AG09319 (cell line): ENCODE measurements around the gene CHD5.
"Not testable (repeated sequence)": the region's sequence is repeated elsewhere in the genome, so short reads cannot be mapped to it uniquely, and the experiment has no call there.

Experiments
- DNase-seq: peaks from one replicate; pipeline ENCODE4 v3.0.0-alpha.2; 2010; ENCODE audit warnings: low read depth; ENCODE audit errors: extremely low read depth
- TF ChIP-seq, protein P1 (sequence below): IDR thresholded peaks from 2 replicates; pipeline ENCODE4 v1.5.1; 2011; ENCODE audit warnings: low read depth, mild to moderate bottlenecking, inconsistent platforms, low read length, moderate library complexity

Gene CHD5

GRCh38 chr1:6066680-6067079 lies 113.4 kb downstream of the CHD5 start:
- TF ChIP-seq, protein P1, sequence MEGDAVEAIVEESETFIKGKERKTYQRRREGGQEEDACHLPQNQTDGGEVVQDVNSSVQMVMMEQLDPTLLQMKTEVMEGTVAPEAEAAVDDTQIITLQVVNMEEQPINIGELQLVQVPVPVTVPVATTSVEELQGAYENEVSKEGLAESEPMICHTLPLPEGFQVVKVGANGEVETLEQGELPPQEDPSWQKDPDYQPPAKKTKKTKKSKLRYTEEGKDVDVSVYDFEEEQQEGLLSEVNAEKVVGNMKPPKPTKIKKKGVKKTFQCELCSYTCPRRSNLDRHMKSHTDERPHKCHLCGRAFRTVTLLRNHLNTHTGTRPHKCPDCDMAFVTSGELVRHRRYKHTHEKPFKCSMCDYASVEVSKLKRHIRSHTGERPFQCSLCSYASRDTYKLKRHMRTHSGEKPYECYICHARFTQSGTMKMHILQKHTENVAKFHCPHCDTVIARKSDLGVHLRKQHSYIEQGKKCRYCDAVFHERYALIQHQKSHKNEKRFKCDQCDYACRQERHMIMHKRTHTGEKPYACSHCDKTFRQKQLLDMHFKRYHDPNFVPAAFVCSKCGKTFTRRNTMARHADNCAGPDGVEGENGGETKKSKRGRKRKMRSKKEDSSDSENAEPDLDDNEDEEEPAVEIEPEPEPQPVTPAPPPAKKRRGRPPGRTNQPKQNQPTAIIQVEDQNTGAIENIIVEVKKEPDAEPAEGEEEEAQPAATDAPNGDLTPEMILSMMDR, result no peak
- no peak for DNase-seq

DNA sequence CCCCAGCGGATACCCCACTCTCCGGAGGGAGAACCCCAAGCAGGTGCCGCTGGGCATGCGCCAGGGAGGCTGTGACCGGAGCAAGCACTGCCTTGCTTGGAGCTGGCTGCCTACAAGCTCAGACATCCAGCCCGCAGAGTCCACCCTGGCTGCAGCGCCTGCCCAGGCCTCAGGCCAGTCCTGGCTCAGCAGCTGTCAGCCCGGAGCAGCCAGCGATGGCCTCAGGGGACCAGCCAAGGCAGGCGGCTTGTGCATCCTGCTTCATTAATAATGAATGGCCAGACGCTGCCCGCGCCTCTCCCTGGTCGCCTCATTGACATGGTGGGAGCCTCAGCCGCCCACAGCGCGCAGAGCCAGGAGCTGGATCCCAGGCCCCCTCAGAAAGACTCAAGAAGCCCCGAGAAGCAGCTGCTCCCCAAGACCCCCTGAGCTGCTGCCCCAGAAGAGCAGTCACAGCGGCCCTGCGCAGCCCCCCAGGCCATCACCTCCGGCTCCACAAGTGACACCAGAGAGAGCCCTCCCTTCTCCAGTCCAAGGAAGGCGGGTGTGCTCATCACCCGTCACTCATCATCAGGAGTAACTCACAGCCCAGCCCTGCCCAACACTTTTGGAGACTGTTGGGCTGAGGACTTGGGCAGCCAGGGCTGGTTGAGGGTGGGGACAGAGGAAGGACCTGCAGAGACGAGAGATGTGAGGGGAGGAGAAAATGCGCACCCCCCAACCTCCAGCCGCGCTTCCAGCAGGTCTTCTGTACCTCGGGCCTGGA lies 114.8 kb downstream of the CHD5 start:
- TF ChIP-seq, protein P1, result no peak
- no peak for DNase-seq

DNA sequence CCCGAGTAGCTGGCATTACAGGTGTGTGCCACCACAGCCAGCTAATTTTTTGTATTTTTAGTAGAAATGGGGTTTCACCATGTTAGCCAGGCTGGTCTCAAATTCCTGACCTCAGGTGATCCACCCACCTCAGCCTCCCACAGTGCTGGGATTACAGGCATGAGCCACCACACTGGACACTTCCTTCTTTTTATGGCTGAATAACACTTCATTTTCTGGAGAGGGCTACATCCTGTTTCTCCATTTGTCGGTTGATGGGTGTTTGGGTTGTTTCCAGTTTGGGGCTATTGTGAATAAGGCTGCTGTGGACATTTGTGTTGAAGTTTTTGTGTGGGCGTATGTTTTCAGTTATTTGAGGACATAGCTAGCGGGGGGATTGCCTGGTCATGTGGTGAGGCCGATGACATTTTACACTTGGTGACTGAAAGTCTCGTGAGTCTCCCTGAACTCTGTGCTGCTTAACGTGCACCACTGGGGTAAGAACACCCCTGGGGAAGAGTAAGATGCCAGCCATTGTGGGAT lies 116.5 kb downstream of the CHD5 start:
- not testable (repeated sequence) for DNase-seq

- DNase-seq, result no peak
- TF ChIP-seq, protein P1, result no peak
These were observed 117.5 kb downstream of the CHD5 start for GRCh38 chr1:6062670-6063069.

GRCh38 chr1:6059866-6060265 lies 120.3 kb downstream of the CHD5 start:
- no peak for DNase-seq
- TF ChIP-seq, protein P1, result no peak

- DNase-seq, result no peak
- TF ChIP-seq, protein P1, result no peak
These were observed 122.8 kb downstream of the CHD5 start for GRCh38 chr1:6057170-6057845.

DNA sequence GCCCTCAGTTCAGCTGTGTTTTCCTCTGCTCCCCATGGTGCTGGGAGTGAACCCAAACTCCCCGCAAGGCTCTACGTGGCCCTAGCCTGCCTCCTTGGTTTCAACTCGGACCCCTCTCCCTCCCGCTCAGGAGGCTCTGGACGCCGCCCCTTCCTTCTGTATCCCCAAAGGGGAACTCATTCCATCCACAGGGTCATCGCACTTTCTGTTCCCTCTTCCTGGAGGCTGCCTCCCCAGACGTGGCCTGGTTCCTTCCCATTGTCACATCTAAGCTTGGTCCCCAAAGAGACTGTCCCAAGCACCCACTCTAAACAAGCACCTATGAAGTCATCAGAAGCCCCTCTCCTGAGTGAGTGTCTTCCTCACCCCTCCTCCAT lies 123.6 kb downstream of the CHD5 start:
- TF ChIP-seq, protein P1, result no peak
- DNase-seq, result no peak
